NCI-H524 treated with DMSO at 0.1 percent for 48 hours (cell line): ENCODE data around the gene MUC3A.
"Not testable (repeated sequence)": the region's sequence is repeated elsewhere in the genome, so short reads cannot be mapped to it uniquely, and the experiment has no call there.

Experiments
- DNase-seq: peaks from one replicate; lab custom pipeline; 2025; lab: John Stamatoyannopoulos, UW

The MUC3A gene

GRCh38 chr7:100949227-100949932 lies at the start of gene MUC3A:
MUC3A (plus strand) TSS chr7:100949534; CDS start chr7:100949625, 91 bp downstream.
- no peak for DNase-seq

- no peak for DNase-seq
Measured at GRCh38 chr7:100900978-100901377, 48.4 kb upstream of the MUC3A start.

- DNase-seq, result no peak
Measured at GRCh38 chr7:100901921-100902332, 47.4 kb upstream of the MUC3A start.

GRCh38 chr7:100902638-100903037 lies 46.7 kb upstream of the MUC3A start:
- DNase-seq, result no peak

GRCh38 chr7:100908512-100908911 lies 40.8 kb upstream of the MUC3A start:
- DNase-seq, result no peak

GRCh38 chr7:100910443-100910842 lies 38.9 kb upstream of the MUC3A start:
- not testable (repeated sequence) for DNase-seq

GRCh38 chr7:100911484-100911883 lies 37.9 kb upstream of the MUC3A start:
- no peak for DNase-seq

GRCh38 chr7:100914208-100914878 lies 35.0 kb upstream of the MUC3A start:
- no peak for DNase-seq

GRCh38 chr7:100914879-100915447 lies 34.4 kb upstream of the MUC3A start:
- no peak for DNase-seq

- not testable (repeated sequence) for DNase-seq
Measured at GRCh38 chr7:100919335-100919734, 30.0 kb upstream of the MUC3A start.

GRCh38 chr7:100919779-100920437 lies 29.4 kb upstream of the MUC3A start:
- DNase-seq, result not testable (repeated sequence)

GRCh38 chr7:100921039-100921438 lies 28.3 kb upstream of the MUC3A start:
- no peak for DNase-seq

- DNase-seq, result not testable (repeated sequence)
Measured at GRCh38 chr7:100923616-100924015, 25.7 kb upstream of the MUC3A start.

- DNase-seq, result no peak
Measured at GRCh38 chr7:100929808-100930174, 19.5 kb upstream of the MUC3A start.

GRCh38 chr7:100933734-100934133 lies 15.6 kb upstream of the MUC3A start:
- no peak for DNase-seq

- not testable (repeated sequence) for DNase-seq
Measured at GRCh38 chr7:100935381-100935780, 14.0 kb upstream of the MUC3A start.

GRCh38 chr7:100936167-100936566 lies 13.2 kb upstream of the MUC3A start:
- DNase-seq, result not testable (repeated sequence)

- DNase-seq, result no peak
Measured at GRCh38 chr7:100942045-100942774, 7.1 kb upstream of the MUC3A start.

- DNase-seq, result peak; percentile 81
Measured at GRCh38 chr7:100943693-100944092, 5.6 kb upstream of the MUC3A start.

GRCh38 chr7:100944138-100944537 lies 5.2 kb upstream of the MUC3A start:
- no peak for DNase-seq

- no peak for DNase-seq
Measured at GRCh38 chr7:100946111-100946510, 3.2 kb upstream of the MUC3A start.

- no peak for DNase-seq
Measured at GRCh38 chr7:100946766-100947365, 2.5 kb upstream of the MUC3A start.
